Embryonic facial prominence (tissue), 1 donor: Measurements from ENCODE around the gene SBK1.
A peak's percentile ranks its signal among the peaks of the same experiment; 100 is the strongest.

Experiments used
- DNase-seq: peaks from one replicate; pipeline ENCODE4 v3.0.0-alpha.2; 2016; ENCODE audit errors: extremely low spot score

SBK1 gene

DNA sequence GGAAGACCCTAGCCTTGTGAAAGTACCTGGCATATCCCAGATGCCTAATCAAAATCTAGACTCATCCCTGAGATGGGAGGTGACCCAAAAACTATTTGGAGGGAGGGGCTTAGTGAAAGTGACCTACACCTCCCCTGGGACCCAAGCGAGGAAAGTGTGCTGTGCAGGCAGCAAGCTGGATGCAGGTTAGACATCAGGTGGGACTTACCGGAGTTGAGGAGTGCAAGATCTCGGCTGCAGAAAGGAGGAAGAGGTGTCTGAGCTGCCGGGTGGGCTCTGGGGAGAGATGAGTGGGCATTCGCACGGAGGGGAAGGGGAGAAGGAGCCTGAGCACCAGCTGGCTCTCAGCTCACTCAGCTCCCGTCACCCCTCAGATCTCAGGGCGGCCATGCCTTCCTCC lies 10.3 kb upstream of the SBK1 start:
- DNase-seq: no peak

DNA sequence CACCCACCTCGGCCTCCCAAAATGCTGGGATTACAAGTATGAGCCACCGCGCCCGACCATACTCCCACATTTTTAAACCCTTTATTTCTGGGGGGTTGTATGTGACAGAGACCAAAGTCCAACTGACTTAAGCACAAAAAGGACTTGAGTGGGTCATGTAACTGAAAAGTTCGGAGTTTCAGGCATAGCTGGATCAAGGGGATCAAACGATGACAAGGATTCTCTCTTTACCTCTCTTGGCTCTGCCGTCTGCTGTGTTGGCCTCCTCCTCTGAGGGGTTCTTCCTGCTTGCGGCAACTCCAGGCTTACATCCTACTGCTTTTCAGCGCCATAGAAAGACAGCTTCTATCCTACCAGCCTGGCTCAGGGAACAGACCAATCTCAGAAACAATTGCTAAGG lies 9.2 kb upstream of the SBK1 start:
- no peak for DNase-seq

DNA sequence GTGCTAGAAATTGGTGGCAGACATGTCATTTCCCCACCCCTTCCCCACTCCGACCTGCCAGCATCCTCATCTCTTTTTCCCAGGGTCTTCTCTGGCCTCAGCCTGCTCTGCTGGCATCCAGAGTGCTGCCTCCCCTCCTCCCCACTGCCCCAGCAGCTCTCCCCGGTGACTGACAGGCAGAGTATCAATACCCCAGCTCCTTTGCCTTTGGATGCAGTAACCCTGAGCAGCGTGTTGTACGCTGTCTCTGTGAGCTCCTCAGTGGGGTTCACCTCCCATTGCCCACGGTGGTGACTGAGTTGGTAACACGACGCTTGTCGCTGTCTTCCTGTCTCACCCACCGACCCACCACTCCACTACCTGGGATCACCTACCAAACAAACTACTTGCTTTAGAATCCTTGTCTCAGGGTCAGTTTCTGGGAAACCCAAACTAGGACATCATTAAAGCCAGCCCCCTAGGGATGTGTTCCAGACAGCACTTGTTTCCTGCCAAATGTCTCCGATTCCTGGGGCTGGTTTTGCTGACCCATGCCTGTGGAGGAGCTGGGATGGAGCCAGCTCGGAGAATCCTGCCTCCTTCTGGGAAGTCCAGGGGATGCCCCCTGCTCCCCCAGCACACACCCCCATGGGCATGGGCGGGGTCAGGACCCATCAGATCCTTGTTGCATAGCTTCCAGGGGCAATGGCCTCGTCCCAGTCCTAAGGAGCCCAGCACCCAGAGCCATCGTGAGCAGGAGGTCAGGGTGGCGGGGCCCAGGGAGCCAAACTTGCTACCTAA lies 8.3 kb upstream of the SBK1 start:
- DNase-seq: no peak

DNA sequence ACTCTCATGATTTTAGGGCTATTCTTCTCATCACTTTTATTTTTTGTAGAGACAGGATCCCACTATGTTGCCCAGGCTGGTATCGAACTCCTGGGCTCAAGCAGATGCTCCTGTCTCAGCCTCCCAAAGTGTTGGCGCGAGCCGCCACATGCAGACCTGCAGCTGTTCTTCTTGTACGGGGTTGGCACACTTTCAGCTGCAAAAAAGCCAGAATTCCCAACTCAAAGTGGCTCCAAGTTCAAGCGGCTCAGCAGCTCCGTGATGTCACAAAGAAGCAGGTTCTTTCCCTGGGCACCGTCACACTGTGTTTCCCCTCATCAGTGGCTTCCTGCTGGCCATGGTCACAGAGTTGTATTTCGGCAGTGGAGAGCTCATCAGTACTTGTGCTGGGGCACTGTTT lies 6.7 kb upstream of the SBK1 start:
- DNase-seq: no peak

DNA sequence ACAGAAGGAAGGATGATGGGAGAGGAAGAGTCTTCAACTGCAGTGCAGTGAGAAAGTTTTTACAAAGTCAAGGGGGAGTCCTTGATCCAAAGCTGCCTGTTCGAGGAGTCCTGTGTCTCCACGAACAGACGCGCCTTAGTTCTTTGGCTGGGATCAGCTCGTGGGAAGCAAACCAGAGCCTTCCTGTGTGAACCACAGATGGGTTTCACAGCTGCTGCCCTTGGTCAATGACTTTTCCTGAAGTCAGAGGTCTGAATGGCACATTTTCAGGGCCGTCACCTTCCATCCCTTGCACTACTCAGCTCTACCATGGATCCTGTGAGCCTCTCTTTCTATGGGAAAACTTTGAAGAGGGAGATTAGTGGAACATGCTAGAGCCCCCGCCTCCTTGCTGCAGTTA lies 4.2 kb upstream of the SBK1 start:
- no peak for DNase-seq

DNA sequence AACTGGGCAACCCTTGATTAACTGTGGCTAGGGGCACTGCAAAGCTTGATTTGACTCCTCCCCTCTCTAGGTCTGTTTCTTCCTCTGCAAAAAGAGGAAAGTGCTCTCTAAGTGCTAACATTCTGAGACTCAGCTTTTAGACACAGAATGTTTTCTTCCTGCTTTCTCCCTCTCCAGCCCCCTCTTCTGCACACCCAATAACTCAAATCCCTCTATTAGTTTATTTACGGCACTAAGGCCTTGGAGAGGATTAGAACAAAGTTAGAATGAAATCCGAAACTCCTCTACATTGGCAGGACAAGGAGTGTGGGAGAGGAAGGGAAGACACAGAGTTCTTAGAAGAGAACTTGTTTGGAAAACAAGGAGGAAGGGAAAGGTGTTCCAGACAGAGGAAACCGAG lies 3.3 kb upstream of the SBK1 start:
- DNase-seq: no peak

DNA sequence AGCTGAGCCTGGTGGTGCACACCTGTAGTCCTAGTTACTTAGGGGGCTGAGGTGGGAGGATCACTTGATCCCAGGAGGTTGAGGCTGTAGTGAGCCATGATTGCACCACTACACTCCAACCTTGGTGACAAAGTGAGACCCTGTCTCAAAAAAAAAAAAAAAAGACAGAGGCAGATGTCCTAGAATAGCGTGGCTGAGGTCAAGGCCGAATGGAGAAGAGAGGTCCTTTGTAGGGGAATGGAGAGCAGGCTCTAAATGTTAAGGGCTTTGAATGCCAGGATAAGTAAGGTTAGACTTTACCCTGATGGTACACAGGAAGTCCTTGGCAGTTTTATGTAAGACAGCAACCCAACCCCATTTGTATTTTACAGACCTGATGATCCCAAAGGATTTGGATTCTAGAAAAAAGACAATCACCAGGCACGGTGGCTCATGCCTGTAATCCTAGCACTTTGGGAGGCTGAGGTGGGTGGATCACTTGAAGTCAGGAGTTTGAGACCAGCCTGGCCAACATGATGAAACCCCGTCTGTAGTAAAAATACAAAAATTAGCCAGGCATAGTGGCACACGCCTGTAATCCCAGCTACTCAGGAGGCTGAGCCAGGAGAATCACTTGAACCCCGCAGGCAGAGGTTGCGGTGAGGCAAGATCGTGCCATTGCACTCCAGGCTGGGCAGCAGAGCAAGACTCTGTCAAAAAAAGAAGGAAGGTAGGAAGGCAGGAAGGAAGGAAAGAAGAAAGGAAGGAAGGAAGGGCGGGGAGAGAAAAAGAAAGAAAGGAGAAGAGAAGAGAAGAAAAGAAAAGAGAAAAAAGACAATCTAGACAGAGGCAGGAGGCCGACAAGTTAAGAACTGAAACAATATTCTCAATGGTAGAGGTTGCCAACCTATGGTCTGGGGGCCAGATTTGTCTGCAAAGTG lies 2.1 kb upstream of the SBK1 start:
- no peak for DNase-seq

DNA sequence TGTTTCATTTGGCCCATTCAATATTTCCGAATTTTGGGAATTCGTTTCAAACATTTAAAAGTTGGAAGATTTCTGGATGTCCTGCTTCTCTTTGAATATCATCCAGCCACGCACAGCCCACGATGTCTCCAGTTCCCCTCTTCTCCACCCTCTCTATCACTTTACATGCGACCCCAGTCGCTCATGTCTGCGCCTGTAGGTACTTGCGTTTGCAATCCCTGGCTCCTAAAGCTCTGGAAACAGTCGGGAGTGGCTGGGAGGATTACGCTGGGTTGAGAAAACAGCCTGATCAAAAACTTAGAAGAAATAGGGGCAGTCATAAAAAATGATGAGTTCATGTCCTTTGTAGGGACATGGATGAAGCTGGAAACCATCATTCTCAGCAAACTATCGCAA lies 1.5 kb upstream of the SBK1 start:
- DNase-seq: no peak

DNA sequence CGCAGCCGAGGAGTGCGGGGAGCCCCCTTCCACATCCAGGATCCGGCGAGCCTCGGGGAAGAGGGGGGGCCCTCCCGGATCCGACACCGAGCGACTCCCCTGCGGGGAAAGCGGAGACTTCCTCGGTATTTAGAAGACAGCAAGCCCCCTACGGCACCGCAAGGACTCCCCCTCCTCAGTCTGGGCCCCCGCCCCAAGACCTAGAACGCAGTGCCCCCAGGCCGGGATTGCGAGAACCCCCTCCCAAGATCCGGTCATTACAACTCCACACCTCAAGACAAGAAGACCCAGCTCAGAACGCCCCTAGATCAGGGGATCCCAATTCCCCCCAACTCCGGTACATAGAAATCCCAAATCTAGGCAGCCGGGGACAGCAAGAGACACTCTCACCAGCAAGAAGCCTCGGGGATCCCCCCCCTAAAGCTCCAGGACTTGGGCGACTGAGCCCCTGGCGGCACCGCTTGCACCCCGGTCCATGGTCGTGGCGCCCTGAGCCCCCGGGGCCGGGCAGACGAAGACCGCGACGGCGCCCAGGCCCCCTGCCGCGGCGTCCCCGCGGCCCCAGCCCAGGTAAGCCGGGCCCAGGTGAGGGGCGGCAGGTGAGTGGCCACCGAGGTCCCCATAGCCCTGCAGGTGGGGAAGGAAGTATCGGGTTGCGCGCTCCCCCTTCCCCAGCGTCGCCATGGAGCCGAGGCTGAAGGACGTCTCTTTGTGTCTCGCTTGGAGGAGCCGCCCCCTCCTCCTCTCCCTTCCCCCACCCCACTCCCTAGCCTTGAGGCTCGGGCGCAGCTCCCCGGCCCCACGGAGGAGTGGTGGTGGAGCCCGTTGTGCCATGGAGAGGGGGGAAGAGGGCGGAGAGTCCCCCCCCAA lies 641 bp downstream of the SBK1 start:
- DNase-seq: peak; percentile 28

DNA sequence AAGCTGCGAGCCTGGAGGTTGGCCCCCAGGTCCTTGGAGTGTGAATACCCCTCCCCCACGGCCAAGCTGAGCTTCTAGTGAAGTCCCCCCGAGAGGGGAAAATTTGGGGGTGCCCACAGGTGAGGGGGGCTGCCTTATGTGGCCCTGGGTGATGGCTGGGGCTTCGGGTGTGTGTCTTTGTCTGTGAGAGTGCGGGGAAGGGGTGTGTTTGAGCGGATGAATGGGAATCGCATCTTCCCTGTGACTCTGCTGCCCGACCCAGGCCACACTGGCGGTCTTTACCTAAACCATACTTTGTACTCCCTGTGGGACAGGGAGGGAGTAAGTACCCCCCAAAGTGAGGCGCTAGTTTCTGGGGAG lies 1.3 kb downstream of the SBK1 start:
- no peak for DNase-seq

DNA sequence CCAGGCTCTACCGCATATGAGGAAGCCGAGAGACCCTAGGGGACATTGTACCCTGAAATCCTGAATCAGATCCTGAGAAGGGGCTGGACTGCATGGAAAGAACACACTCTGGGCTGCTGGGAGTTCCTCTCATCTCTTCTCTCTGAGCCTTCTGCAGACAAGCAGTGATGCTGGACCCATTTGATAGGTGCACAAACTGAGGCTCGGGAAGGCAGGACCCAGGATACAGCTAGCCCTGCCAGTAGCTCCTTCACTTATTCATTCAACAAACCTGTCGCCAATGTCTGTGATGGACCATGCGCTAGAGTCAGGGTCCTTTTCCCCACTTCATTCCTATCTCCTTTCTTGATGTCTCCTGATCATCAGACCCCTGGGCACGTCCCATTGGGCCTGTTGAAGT lies 1.9 kb downstream of the SBK1 start:
- DNase-seq: no peak

DNA sequence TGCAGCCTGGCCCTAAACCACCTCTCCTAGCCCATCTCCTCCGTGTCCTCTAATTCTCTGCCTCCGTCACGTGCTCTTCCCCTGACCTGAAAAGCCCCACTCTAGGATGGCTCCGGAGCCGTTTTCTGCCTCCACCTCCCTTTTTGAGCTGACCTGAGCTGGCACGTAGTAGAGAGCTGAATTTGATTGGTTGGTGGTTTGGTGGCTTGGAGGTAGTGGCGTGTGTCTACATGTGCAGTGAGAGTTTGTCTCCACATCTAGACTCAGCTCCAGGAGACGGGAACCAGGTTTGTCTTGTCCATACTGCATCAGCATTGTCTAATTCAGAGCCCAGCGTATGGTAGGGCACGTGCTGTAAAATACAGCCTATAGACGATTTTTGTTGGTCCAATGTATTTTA lies 3.0 kb downstream of the SBK1 start:
- DNase-seq: no peak

DNA sequence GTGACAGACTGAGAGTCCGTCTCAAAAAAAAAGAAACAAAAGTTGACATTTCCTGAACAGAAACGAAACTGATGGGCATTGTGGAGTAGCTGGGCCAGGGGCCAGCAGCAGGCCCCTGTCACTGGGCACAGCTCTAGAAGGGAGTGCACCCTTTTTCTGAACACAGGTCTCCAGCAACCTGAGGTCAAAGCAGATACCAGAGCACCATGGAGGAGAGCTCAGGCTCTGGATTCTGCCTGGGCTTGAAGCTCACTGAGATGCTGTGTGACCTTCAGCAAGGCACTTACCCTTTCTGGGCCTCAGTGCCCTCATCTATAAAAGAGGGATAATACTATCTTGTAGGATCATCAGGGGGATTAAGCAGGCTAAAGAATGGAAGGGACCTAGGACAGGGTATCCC lies 5.0 kb downstream of the SBK1 start:
- no peak for DNase-seq

DNA sequence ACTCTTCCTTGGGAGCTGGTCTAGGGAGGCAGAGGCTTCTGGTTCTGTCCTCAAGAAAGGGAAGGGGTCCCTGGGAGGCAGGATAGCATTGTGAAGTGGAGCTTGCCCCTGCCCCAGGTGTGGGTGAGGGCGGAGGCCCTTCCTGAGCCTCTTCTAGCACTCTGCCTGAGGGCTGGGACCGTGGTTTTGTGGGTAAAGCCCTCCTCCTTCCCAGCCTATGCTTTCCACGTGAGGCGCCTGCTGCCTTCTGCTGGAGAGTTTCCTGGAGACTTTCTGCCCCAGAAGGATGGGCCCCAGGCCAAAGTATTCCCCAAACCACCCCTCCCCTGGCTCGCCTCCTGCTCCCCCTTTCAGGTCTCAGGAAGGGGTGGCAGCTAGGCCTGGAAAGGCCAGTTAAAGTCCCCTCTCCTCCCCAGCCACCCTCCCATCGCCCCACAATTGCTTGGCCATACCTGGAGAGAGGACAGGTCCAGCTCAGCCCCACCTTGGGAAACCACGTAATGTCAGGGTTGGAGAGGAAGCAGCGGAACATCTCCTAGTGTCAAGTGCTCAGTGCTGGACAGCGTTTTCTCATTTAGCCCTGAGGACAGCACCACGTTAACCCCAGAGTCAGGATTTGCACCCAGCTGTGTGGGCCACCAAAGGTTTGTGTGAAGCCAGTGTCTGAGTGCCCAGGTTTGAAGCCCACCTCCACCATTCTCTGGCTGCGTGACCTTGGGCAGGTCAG lies 5.6 kb downstream of the SBK1 start:
- no peak for DNase-seq

DNA sequence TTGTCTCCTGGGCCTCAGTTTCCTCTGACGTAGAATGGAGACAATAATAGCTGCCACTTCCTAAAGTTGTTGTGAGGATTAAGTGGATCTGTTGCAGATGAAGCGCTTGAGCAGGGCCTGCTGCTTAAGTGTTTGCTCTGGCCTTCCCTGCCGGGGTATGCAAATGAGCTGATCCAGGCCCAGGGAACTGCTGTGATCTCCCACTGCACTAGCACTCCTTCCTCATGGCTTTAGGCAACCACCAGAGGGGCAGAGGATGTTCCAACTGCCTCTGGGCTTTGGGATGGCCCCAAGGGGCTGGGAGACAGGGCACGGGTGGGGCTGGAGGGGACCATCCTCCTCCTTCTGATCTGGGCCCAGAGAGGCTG lies 6.2 kb downstream of the SBK1 start:
- DNase-seq: no peak

DNA sequence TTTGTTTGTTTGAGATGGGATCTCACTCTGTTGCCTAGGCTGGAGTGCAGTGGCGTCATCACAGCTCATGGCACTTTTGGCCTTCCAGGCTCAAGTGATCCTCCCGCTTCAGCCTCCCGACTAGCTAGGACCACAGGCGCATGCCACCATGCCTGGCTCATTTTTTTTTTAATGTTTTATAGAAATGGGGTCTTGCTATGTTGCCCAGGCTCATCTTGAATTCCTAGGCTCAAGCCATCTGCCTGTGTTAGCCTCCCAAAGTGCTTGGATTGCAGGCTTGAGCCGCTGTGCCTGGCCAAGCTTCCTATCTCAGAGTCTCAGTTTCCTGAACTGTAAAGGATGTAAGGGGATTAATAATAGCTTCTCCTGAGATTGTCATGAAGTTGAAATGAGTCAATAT lies 8.0 kb downstream of the SBK1 start:
- DNase-seq: no peak

DNA sequence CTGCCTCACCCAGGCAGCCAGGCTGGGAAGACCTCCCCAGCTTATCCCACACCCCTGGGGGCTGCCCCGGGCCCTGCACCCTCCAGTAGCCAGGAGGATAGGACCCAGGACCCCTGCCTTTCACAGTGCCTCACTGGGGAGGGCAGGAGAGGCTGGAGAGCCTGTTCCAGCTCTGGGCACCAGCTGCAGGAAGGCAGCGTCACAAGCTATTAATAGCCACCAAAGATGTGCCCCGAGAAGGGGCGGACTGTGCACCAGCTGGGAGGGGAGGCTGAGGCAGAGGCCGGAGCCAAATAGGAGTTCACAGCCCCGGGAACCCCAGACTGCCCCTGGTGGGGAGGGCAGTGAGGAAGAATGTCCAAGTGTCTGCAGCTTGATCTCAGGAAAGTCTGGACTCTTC lies 8.8 kb downstream of the SBK1 start:
- DNase-seq: no peak

DNA sequence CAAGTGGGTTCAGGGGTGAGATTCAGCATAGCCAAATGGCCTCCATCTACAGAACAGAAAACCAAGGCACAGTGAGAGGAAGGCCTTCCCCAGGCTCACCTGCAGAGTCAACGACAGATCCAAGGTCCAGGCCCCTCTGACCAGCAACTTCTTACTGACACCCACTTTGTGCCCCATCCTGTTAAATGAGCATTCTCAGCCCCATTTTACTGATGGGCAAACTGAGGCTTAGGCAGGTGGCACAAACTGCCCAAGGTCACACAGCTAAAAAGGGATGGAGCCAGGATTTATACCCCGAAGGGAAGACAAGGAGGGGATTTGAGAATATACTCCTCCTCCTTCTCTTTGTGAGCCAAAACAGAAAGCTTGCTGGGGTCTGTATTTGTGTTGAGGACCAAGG lies 9.3 kb downstream of the SBK1 start:
- DNase-seq: no peak

DNA sequence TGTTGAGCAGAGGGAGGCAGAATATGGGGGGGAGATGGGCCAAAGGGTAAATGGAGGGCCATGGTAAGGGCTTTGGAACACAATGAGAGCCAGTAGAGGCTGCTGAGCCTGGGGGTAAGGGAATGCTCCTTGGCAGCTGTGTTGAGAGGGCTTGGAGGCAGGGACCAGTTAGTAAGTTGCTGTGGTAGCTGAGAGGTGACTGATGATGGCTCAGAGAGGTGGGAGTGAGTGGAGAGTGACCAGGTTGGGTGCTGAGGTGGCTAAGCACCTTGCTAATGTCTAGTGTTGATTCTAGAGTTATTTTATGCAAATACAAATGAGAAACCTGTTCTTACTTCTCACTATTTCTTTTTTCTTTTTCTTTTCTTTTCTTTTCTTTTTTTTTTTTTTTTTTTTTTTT lies 10.8 kb downstream of the SBK1 start:
- no peak for DNase-seq

DNA sequence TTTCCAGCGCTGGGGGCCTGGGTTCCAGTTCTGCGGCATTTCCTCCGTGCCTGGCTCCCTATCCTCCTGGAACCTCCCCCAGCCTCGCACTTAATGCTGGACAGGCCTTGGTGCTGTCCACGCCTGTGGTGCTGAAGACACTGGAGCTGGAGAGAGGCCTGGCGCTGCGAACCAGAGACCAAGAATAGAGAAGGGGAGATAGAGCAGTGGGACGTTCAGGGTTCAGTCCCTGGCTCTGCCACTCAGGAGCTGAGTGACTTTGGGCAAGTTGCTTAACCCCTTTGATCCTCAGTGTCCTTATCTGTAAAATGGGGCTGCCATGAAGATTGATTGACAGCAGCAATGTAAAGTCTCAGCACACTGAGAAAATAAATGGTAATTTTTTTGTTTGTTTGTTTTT lies 11.9 kb downstream of the SBK1 start:
- no peak for DNase-seq

DNA sequence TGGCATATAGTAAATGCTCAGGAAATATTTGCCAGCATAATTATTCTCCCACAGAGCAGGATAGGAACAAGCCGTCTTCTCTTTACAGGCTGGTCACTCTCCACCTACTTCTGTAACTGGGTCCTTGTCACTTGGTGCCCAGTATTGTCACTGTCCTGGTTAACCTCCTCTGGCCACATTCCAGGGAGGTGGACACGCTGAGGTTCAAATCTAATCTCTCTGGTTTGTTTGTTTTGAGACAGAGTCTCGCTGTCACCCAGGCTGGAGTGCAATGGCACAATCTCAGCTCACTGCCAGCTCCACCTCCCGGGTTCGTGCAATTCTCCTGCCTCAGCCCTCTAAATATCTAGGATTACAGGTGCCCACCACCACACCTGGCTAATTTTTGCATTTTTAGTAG lies 15.6 kb downstream of the SBK1 start:
- no peak for DNase-seq
